Measurements from ENCODE around the gene DCAF8. TPM values are rescaled to one million over a fixed set of nuclear protein-coding genes. Genes with fewer than 3 reads are reported as not detected.

DCAF8 gene
- total and polyA plus RNA-seq, 2 donors: 75.8 to 114 TPM

GRCh38 chr1:160166166-160166868 lies 96.0 kb downstream of the DCAF8 start:
- no peak overlapping the region for H3K27ac ChIP-seq (ENCODE audit: low read depth in 1 of 2, low read length in 1 of 2)
- no peak for DNase-seq (ENCODE audit: low read depth in 6 of 9, low spot score in 9 of 9)
- 85% methylated on average over 12 of the region's 12 CpGs for WGBS

More at GRCh38 chr1:160166166-160166868, 96.0 kb downstream of the DCAF8 start:
- no peaks in the 10 kb centered on the region for H3K9me3 ChIP-seq (ENCODE audit: control insufficient read depth in 2 of 2, insufficient read depth in 1 of 2, low read length in 1 of 2)
- H3K4me1 ChIP-seq (ENCODE audit: control insufficient read depth in 2 of 2, insufficient read depth in 2 of 2, low read length in 2 of 2): peaks cover 0 to 4% of the 10 kb centered on the region in 2 donors
- H3K36me3 ChIP-seq (ENCODE audit: control insufficient read depth in 2 of 2, insufficient read depth in 2 of 2, low read length in 1 of 2): no peaks in the 10 kb centered on the region
- H3K27me3 ChIP-seq (ENCODE audit: control insufficient read depth in 2 of 2, insufficient read depth in 1 of 2, low read length in 1 of 2): peaks cover 0 to 2% of the 10 kb centered on the region in 2 donors
- H3K4me3 ChIP-seq (ENCODE audit: low read length in 2 of 2): no peak overlapping the region

Other genes with a start within 250 kb of the DCAF8 start
- gene PIGM, start 230.6 kb downstream of the DCAF8 start, total RNA-seq: 3.1 TPM
- 5.7 TPM for gene PIGM, start 230.6 kb downstream of the DCAF8 start, polyA plus RNA-seq
- 0.33 TPM for gene KCNJ10, start 192.4 kb downstream of the DCAF8 start, total RNA-seq
- gene KCNJ10, start 192.4 kb downstream of the DCAF8 start, polyA plus RNA-seq: 0.27 TPM
- 0.05 TPM for gene KCNJ9, start 181.0 kb downstream of the DCAF8 start, total RNA-seq
- gene KCNJ9, start 181.0 kb downstream of the DCAF8 start, polyA plus RNA-seq: 0.09 TPM
- 15.6 TPM for gene IGSF8, start 163.9 kb downstream of the DCAF8 start, total RNA-seq
- 22.3 TPM for gene IGSF8, start 163.9 kb downstream of the DCAF8 start, polyA plus RNA-seq
- gene ATP1A2, start 146.8 kb downstream of the DCAF8 start, total RNA-seq: 0.38 TPM
- gene ATP1A2, start 146.8 kb downstream of the DCAF8 start, polyA plus RNA-seq: 1.3 TPM
- 0.28 TPM for gene ATP1A4, start 110.9 kb downstream of the DCAF8 start, total RNA-seq
- gene ATP1A4, start 110.9 kb downstream of the DCAF8 start, polyA plus RNA-seq: 0.62 TPM
- gene CASQ1, start 72.0 kb downstream of the DCAF8 start, total RNA-seq: 0.42 TPM
- 0.66 TPM for gene CASQ1, start 72.0 kb downstream of the DCAF8 start, polyA plus RNA-seq
- gene PEA15, start 57.2 kb downstream of the DCAF8 start, total RNA-seq: 25.9 TPM
- gene PEA15, start 57.2 kb downstream of the DCAF8 start, polyA plus RNA-seq: 77.3 TPM
- gene PEX19, start 22.6 kb upstream of the DCAF8 start, total RNA-seq: 29.0 TPM
- gene PEX19, start 22.6 kb upstream of the DCAF8 start, polyA plus RNA-seq: 20.7 TPM
- 80.2 TPM for gene COPA, start 80.7 kb upstream of the DCAF8 start, total RNA-seq
- gene COPA, start 80.7 kb upstream of the DCAF8 start, polyA plus RNA-seq: 61.5 TPM
- 22.2 TPM for gene NCSTN, start 80.8 kb upstream of the DCAF8 start, total RNA-seq
- gene NCSTN, start 80.8 kb upstream of the DCAF8 start, polyA plus RNA-seq: 40.0 TPM
- 0.05 TPM for gene NHLH1, start 104.5 kb upstream of the DCAF8 start, total RNA-seq
- 0.43 TPM for gene NHLH1, start 104.5 kb upstream of the DCAF8 start, polyA plus RNA-seq
- 2.0 TPM for gene VANGL2, start 138.0 kb upstream of the DCAF8 start, total RNA-seq
- 5.6 TPM for gene VANGL2, start 138.0 kb upstream of the DCAF8 start, polyA plus RNA-seq

Data from thymus (tissue), 11 donors.